Measurements from ENCODE around the gene PRSS1.
"Not testable (repeated sequence)": the region's sequence is repeated elsewhere in the genome, so short reads cannot be mapped to it uniquely, and the experiment has no call there.

PRSS1 gene

GRCh38 chr7:142749218-142749993 lies at the start of gene PRSS1:
PRSS1 (plus strand) TSS chr7:142749472; CDS start chr7:142749485, 13 bp downstream.
- no peak for DNase-seq

DNA sequence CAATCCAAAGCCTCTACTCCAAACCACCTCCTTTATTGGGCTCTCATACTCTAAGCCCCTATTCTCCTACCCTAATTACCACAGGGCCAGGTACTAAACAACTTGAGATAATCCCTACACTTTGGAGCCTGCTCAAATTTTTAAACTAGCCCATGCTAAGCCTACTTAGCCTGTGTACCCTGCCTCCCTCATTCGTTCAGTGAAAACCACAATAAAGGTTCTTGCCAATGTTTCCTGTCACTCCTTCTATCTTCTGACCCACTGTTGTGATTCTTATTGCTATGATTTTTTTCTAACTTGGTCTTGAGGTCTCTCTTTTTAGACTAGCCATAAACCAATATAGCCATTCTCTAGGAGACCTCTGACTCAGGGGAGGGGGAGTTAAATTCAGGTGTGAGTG lies 48.3 kb upstream of the PRSS1 start:
- not testable (repeated sequence) for DNase-seq

- DNase-seq: no peak
These were observed 45.5 kb upstream of the PRSS1 start for GRCh38 chr7:142703655-142704305.

- not testable (repeated sequence) for DNase-seq
These were observed 40.5 kb upstream of the PRSS1 start for GRCh38 chr7:142708726-142709125.

- no peak for DNase-seq
These were observed 39.4 kb upstream of the PRSS1 start for GRCh38 chr7:142709921-142710320.

DNA sequence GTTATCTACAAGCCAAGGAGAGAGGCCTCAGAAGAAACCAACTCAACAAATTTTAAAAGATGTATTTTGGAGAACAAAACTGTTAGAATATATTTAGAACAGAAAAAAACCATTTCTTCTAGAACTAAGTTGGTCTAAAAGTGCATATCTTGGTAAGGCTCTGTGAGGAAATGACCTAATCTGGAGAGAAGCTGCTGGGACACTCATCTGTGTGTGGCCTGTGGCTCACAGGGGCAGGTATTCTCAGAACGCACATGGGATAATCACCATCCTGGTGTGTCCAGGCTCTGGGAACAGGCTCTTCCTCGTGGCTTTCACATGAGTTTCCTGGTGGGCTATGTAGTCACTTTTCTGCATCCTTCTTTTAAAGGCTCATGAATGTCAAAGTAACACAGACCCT lies 38.1 kb upstream of the PRSS1 start:
- DNase-seq: no peak

DNA sequence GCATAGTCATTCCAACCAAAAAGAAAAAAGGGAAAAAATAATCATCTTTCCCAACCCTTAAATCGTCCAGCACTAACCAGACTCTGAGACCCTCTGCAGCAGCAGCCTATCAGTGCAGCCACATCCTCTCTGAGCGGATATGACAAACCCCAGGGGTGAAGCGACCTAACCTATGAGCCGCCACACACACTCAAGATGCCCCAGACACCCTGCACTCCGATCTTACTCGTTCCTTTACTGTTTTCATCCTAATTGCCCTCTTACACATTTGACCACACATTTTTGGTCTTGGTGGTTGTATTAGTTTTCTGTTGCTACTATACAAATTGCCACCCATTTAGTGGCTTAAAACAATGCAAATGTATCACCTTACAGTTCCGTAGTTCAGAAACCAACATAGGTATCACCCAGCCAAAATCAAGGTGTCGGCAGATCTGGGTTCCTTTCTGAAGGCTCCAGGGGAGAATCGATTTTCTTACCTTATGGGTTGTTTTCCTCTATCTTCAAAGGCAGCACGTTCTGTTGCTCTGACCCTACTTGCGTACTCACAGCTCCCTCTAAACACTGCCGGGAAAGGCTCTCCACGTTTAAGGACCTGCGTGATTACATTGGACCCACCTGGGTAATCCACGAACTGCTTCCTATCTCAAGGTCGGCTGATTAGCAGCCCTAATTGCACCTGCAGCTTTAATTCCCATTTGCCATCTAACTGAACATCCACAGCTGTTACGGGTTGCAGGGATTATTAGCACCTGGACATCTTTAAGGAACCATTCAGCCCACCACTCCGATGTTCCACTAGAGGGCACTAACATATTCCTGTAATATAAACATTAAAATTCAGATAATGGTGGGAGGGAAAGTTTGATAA lies 37.3 kb upstream of the PRSS1 start:
- peak; percentile 28 for DNase-seq

- DNase-seq: no peak
These were observed 36.7 kb upstream of the PRSS1 start for GRCh38 chr7:142712617-142712957.

- DNase-seq: peak; percentile 6
These were observed 34.9 kb upstream of the PRSS1 start for GRCh38 chr7:142714375-142714774.

- no peak for DNase-seq
These were observed 32.7 kb upstream of the PRSS1 start for GRCh38 chr7:142716596-142716995.

- DNase-seq: no peak
These were observed 31.8 kb upstream of the PRSS1 start for GRCh38 chr7:142717453-142717852.

DNA sequence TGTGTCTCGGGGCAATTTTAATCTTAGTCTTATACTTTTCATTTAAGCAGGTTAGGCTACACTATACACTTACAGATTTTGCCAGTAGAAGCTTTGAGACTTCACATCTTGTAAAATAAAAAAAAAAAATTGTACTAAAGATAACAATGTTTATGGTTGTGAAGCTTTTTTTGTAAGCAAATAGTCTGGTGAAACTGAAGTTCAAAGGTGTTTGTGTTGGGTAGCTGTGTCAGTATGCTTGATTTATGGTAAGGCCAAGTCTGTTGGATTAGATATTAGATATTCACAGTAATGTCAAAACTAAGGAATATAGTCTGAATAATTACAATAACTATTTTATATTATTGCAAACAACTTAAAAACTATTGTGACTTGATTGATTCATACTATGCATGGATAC lies 31.0 kb upstream of the PRSS1 start:
- no peak for DNase-seq

DNA sequence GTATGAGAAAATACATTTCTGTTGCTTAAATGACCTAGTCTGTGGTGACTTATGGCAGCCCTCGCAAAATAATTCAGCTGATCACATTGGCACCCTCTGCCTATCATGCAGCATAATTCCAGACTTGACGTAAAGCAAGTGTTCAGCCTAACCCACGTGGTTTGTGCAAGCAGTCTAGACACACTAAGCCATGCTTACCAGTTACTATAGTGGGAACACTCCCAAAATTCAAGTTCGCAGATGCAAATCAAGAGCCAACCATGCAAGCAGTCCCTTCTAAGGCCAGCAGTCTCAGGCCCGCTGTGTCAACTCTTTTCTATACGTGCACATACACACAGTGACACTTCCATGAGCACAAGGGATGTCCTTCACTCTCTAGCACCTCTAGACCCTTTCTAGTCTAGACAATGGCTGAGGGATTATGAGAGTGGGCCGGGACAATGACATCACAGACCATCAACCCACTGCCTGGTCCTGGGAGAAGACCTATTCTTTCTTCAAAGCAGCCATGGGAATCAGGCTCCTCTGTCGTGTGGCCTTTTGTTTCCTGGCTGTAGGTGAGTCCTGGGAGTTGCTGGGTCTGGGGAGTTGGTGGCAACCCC lies 29.0 kb upstream of the PRSS1 start:
- DNase-seq: no peak

GRCh38 chr7:142720986-142721385 lies 28.3 kb upstream of the PRSS1 start:
- DNase-seq: no peak

DNA sequence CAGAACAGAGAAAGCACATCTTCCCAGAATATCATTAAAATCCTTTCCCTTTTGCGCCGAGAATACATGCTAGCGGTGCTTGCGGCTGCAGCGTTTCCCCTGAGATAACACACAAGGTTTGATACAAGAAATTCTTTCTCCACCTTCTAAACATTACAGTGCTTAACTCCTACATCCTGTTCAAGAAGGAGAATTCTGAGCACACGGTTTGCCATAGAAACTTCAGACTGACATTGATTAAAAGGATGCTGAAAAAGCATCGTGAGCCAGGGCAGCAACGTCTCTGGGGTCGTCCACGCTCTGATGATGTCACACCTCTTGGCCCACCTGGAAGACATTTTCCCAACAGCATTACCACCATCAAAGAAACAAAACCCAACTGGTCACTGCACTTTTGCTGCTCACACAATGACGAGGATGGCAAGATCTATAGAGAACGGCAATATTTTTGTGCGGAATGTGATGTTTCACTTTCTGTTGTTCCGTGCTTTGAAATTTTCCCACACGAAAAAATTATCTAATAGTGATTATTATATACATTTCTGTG lies 27.0 kb upstream of the PRSS1 start:
- DNase-seq: no peak

DNA sequence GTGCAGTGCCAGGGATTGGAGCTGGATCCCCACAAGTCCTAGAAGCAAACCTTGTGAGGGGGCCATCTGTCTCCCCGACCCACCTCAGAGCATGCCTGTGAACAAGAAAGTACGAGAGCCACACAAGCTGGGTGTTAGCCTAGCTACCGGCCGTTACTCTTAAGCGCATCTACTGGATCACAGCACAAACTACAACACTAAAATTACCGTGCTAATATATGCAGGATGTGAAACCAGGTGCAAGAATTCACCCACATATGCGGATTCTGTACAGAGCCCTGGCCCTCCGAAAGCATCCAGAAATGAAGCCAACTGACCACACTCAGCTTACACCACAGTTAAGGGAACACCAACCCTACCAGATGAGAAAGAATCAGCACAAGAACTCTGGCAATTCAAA lies 16.0 kb upstream of the PRSS1 start:
- no peak for DNase-seq

DNA sequence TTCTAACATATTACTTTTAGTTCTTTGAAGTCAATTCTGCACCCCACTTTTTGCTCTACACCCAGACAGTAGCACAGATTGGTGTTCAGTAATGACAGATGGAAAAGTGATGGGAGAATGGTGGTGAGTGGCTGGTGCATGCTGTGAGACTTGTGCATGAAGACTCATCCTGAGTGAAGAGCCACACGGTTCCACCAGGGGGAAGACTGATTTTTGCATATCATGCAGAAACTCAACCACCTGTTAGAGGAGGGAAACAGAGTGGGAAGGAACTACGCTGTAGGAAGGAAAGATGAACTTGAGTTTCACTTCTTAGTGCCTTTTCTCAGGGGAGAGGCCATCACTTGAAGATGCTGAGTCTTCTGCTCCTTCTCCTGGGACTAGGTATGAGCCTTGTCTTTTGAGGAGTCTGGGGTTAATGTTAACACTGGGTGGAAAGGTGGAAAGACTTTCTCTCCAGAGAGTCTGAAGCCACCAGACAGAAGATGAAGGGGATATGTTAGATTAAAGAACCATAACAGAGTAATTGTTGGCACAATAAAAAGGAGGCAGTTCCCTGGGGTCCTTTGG lies 9.3 kb upstream of the PRSS1 start:
- DNase-seq: no peak

DNA sequence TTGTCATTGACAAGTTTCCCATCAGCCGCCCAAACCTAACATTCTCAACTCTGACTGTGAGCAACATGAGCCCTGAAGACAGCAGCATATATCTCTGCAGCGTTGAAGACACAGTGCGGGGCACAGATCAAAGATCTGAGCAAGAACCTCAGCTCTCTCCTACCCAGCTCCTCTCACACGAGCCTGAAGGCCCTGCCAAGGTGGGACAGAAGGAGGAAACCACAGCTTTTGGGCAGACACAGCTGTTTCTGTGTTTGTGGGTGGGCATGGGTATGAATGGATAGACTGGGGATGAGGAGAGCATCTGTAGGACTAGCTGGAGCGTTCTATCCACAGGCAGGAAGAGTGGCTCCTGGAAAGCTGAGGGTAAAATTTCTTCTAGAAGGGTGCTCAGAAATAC lies 8.5 kb upstream of the PRSS1 start:
- no peak for DNase-seq

GRCh38 chr7:142741932-142742331 lies 7.3 kb upstream of the PRSS1 start:
- not testable (repeated sequence) for DNase-seq

- no peak for DNase-seq
These were observed 4.1 kb upstream of the PRSS1 start for GRCh38 chr7:142745091-142745635.

DNA sequence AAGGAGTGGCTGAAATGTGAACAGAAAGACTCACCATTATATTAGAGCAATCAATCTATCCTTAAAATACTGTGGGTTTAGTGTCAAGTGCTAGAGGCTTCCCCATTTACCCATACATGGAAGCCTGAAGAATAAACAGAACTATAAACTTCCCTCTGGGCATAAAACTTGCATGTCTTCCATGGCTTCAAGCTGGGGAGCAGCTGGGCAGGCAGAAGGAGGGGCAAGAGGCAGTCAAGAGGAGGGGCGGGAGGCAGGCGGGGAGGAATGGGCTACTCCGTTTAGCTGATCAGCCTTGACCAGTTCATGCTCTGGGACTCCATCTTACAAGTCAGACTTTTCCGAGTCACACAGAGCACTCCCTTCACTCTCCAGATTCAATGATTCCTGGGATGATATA lies 3.5 kb upstream of the PRSS1 start:
- DNase-seq: no peak

DNA sequence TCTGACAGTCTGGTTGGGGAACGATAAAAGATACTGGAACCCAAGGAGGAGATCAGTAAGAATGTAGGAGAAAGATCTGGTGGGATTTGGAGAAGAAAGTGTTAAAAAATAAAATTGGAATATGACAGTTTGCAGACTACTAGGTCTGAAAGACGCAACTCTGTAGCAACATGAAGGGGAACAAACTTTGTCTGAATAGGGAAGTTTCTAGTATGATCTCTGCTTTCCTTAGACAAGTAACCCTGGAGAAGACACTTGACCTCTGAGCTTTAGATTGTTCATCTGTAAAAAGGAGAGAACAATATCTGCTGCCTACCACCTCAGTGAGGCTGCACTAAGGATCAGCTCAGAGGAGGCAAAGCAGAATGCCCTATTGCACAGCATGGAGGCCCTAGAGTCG lies 3.0 kb upstream of the PRSS1 start:
- DNase-seq: no peak

All from NK-92 treated with Interleukin-12 subunit alpha and Interleukin-12 subunit beta, amount 100 ng/mL, for 24 hours (cell line).